Fibroblast of lung (primary cell): ENCODE results near the gene NFAM1. TPM values are rescaled to one million over a fixed set of nuclear protein-coding genes. Genes with fewer than 3 reads are reported as not detected.

Experiments used
- DNase-seq, 2 donors: peaks; one replicate each; pipeline versions ENCODE4 v3.0.0 to v3.0.0-alpha.2; 2010; ENCODE audit warnings: low read depth in 2 of 2
- H2AFZ ChIP-seq: 2 replicates; pipeline ENCODE4 v1.5.1; 2012; ENCODE audit warnings: low read length, control low read depth, inconsistent platforms
- H3K27ac ChIP-seq: 2 replicates; pipeline ENCODE4 v1.5.1; 2011; ENCODE audit warnings: low read length, control low read depth; ENCODE audit not compliant: insufficient read depth
- H3K27me3 ChIP-seq: 2 replicates; pipeline ENCODE4 v1.5.1; 2011; ENCODE audit warnings: mild to moderate bottlenecking, low read length; ENCODE audit not compliant: control insufficient read depth, insufficient read depth
- H3K36me3 ChIP-seq: 2 replicates; pipeline ENCODE4 v1.5.1; 2011; ENCODE audit warnings: low read length; ENCODE audit not compliant: control insufficient read depth, insufficient read depth
- H3K4me1 ChIP-seq: 2 replicates; pipeline ENCODE4 v1.5.1; 2011; ENCODE audit warnings: low read length; ENCODE audit not compliant: control insufficient read depth, insufficient read depth; ENCODE audit errors: extremely low read depth
- H3K4me2 ChIP-seq: 2 replicates; pipeline ENCODE4 v1.5.1; 2011; ENCODE audit warnings: low read length, control low read depth; ENCODE audit not compliant: insufficient read depth; ENCODE audit errors: extremely low read depth
- H3K4me3 ChIP-seq, 4 experiments: fragments of 200-600 bp in 1 of 4; sonication (generic) in 1 of 4; replicated peaks in 1 of 4; 2 replicates each; pipeline ENCODE4 v1.5.1; 2011 to 2016; ENCODE audit warnings: low read length in 4 of 4, low read depth in 3 of 4, mild to moderate bottlenecking in 3 of 4, control low read depth in 2 of 4, inconsistent platforms in 1 of 4, mixed read lengths in 1 of 4; ENCODE audit not compliant: insufficient read depth in 1 of 4; ENCODE audit errors: control extremely low read depth in 1 of 4
- H3K79me2 ChIP-seq: 2 replicates; pipeline ENCODE4 v1.5.1; 2012; ENCODE audit warnings: mild to moderate bottlenecking, low read length, inconsistent platforms; ENCODE audit not compliant: control insufficient read depth, insufficient read depth
- H3K9ac ChIP-seq: 2 replicates; pipeline ENCODE4 v1.5.1; 2011; ENCODE audit warnings: mild to moderate bottlenecking, low read length, control low read depth; ENCODE audit not compliant: insufficient read depth
- H3K9me3 ChIP-seq: 2 replicates; pipeline ENCODE4 v1.5.1; 2012; ENCODE audit warnings: low read depth, low read length; ENCODE audit not compliant: control insufficient read depth, insufficient read depth
- H4K20me1 ChIP-seq: 2 replicates; pipeline ENCODE4 v1.5.1; 2011; ENCODE audit warnings: low read length; ENCODE audit not compliant: control insufficient read depth, insufficient read depth; ENCODE audit errors: extremely low read depth
- EZH2 ChIP-seq: IDR thresholded peaks from 2 replicates; pipeline ENCODE4 v1.5.1; 2012; ENCODE audit warnings: low read length, control low read depth, mild to moderate bottlenecking; ENCODE audit errors: missing control alignments
- polyA plus RNA-seq, 2 donors: library from polyadenylated mRNA; depleted of rRNA in 1 of 2; stranded (reverse) in 1 of 2; unstranded in 1 of 2; fragments of >200 nt; gene quantifications; 2 replicates each; pipeline ENCODE4 v1.2.1, GENCODE V29; 2011 to 2012; ENCODE audit warnings: missing spikeins in 1 of 2
- total RNA-seq: library from RNA; depleted of rRNA; stranded (reverse); fragments of >200 nt; gene quantifications from 2 replicates; pipeline ENCODE4 v1.2.1, GENCODE V29; 2014
- TF ChIP-seq, protein P1 (sequence below), 2 donors: IDR thresholded peaks in 1 of 2; conservative IDR thresholded peaks in 1 of 2; 1 replicate in 1 of 2; 2 replicates in 1 of 2; pipeline ENCODE4 v1.5.1; 2011 to 2012; ENCODE audit warnings: low read length in 2 of 2, control low read depth in 1 of 2, inconsistent platforms in 1 of 2, low read depth in 1 of 2, mild to moderate bottlenecking in 1 of 2

The NFAM1 gene
- total and polyA plus RNA-seq, 2 donors (not counting 1 experiment from before 2014, with no cell fraction given), result 0.17 TPM; not detected in 1

DNA sequence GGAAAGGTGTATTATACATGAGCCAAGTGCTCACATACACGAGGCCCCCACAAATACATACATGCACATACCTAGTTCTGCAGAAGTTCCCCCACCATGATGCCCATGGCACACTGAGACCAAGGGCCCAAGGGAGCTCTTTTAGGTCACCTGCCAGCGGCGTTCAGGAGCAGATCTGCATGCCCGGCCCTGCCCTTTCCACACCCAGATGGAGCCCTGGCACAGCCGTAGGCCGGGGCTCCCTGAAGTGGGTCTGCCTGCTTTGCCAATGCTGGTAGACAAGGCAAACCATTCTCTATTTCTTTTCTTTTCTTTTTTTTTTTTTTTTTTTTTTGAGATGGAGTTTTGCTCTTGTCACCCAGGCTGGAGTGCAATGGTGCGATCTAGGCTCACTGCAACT lies 21.5 kb downstream of the NFAM1 start:
- no peak for DNase-seq
- Histone ChIP-seq H3K9me3 (no peaks in the 10 kb centered on the region), H4K20me1 (no peaks in the 10 kb centered on the region), H2AFZ (no peak overlapping the region), H3K27me3 (peaks cover 3% of the 10 kb centered on the region), H3K4me3 (no peak overlapping the region), H3K4me2 (no peak overlapping the region), H3K9ac (no peak overlapping the region), H3K4me1 (no peaks in the 10 kb centered on the region), H3K27ac (no peak overlapping the region), H3K36me3 (no peaks in the 10 kb centered on the region), H3K79me2 (no peaks in the 10 kb centered on the region)
- TF ChIP-seq EZH2, result no peak
- TF ChIP-seq, protein P1, sequence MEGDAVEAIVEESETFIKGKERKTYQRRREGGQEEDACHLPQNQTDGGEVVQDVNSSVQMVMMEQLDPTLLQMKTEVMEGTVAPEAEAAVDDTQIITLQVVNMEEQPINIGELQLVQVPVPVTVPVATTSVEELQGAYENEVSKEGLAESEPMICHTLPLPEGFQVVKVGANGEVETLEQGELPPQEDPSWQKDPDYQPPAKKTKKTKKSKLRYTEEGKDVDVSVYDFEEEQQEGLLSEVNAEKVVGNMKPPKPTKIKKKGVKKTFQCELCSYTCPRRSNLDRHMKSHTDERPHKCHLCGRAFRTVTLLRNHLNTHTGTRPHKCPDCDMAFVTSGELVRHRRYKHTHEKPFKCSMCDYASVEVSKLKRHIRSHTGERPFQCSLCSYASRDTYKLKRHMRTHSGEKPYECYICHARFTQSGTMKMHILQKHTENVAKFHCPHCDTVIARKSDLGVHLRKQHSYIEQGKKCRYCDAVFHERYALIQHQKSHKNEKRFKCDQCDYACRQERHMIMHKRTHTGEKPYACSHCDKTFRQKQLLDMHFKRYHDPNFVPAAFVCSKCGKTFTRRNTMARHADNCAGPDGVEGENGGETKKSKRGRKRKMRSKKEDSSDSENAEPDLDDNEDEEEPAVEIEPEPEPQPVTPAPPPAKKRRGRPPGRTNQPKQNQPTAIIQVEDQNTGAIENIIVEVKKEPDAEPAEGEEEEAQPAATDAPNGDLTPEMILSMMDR (conservative IDR thresholded peaks at IDR 0.05 in 1 of 2, IDR thresholded peaks at IDR 0.05 in 1 of 2; ENCODE audit: low read depth in 1 of 2, low read length in 2 of 2), result no peak

DNA sequence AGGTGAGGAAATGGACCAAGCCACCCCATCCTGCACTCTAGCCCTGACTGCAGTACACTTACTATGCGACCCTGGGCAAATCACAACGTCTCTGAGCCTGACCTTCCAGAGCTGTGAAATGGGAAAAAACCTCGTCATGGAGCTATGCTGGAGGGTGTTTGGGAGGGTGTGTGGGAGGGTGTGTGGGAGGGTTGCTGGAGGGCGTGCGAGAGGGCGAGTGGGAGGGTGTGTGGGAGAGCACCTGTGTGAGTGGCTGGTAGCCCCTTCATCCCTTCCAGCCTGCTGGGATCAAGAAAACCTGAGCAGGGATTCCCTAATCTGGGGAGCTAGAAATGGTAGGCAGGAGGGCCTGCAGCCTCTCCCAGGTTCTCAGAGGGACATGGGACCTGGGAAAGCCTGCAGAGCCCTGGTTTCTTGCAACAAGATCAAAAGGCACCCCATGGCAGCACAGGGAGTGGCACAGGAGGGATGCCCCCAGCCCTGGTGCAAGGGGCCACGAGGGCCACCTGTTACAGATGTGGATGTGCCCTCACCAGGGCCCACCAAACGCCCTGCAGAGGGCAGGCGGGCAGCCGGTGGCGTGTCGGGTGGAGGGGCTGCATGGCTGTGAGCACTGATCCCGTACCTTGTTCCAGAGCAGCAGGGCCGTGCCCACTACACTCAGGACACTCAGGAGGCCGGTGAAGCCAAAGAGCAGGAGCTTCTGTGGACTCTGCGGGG lies 23.2 kb downstream of the NFAM1 start:
- Histone ChIP-seq H3K79me2 (no peaks in the 10 kb centered on the region), H3K4me1 (no peaks in the 10 kb centered on the region), H3K9me3 (no peaks in the 10 kb centered on the region), H3K9ac (no peak overlapping the region), H2AFZ (no peak overlapping the region), H4K20me1 (no peaks in the 10 kb centered on the region), H3K4me3 (no peak overlapping the region), H3K27me3 (peaks cover 3% of the 10 kb centered on the region), H3K4me2 (no peak overlapping the region), H3K36me3 (no peaks in the 10 kb centered on the region), H3K27ac (no peak overlapping the region)
- DNase-seq, result no peak
- no peak for TF ChIP-seq EZH2
- TF ChIP-seq, protein P1 (conservative IDR thresholded peaks at IDR 0.05 in 1 of 2, IDR thresholded peaks at IDR 0.05 in 1 of 2; ENCODE audit: low read depth in 1 of 2, low read length in 2 of 2), result no peak

DNA sequence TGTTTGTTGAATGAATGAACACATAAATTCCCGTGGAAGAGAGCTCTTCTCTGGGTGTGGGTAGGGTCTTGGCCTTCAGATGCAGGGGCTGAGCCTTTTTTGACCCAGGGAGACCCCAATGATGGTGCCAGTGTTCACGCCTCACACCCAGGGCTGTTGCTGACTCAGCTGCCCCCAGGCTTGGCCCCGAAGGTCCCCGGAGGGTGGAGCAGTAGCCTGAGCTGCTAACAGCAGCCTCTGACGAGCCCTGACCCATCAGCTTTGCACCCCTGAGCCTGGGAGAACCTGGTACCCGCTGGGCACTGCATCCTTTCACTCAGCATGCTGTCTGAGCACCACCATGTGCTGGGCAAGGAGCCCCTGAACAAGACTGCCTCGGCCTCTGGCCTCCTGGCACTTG lies 23.9 kb downstream of the NFAM1 start:
- Histone ChIP-seq H3K27ac (no peak overlapping the region), H3K27me3 (peaks cover 3% of the 10 kb centered on the region), H3K79me2 (no peaks in the 10 kb centered on the region)

More for the DNA sequence above, 23.9 kb downstream of the NFAM1 start:
- H3K9ac ChIP-seq, result no peak overlapping the region
- no peak overlapping the region for H3K4me3 ChIP-seq
- no peak overlapping the region for H2AFZ ChIP-seq
- TF ChIP-seq, protein P1 (conservative IDR thresholded peaks at IDR 0.05 in 1 of 2, IDR thresholded peaks at IDR 0.05 in 1 of 2; ENCODE audit: low read depth in 1 of 2, low read length in 2 of 2), result no peak
- no peak for TF ChIP-seq EZH2
- no peaks in the 10 kb centered on the region for H3K9me3 ChIP-seq
- no peaks in the 10 kb centered on the region for H4K20me1 ChIP-seq
- H3K36me3 ChIP-seq, result no peaks in the 10 kb centered on the region
- H3K4me2 ChIP-seq, result no peak overlapping the region
- H3K4me1 ChIP-seq, result no peaks in the 10 kb centered on the region
- no peak for DNase-seq
